ENCODE data around the gene ZCCHC14.

DNA sequence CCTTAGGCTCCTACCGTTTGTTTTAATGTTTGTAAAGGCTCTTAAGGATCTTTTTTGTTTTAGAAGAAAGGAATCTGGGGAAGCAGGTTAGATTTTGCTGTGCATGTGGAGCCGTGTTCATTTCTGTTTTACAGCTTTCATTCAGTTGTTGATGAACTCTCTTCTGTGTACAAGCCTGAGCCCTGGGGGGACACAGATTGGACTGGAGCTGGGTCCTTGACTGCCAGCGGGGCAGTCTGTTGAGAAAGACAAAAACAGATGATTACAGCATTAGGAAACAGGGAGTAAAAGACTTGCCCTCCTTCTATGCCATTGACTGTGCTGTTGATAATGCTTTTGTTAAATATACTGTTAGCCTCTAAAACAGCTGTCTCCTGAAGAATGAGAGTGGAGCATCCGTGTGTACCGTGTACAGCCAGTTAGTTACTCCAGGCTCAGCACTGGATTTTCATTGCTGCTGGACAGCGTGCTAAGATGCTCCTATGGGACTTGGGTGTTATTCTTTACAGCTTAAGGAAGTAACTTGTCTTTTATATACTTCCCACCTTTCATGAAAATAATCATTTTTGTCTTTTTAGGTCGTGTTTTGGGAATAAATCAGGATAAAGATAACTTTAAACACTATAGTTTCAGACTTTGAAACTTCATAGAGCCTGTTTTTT lies 97.5 kb downstream of the ZCCHC14 start:
- TF ChIP-seq POLR2A (IDR thresholded peaks at IDR 0.05; ENCODE audit: low read depth, low read length) (no peak), ZBED1 (IDR thresholded peaks at IDR 0.05; ENCODE audit: borderline replicate concordance) (no peak), EZH2 (IDR thresholded peaks at IDR 0.05; ENCODE audit: borderline replicate concordance, control insufficient read depth, low read depth, low read length) (no peak), TCF3 (IDR thresholded peaks at IDR 0.05; ENCODE audit: borderline replicate concordance, insufficient read depth, low read depth, low read length) (no peak), ZNF622 (IDR thresholded peaks at IDR 0.05) (no peak), MXI1 (IDR thresholded peaks at IDR 0.05; ENCODE audit: low read depth, low read length) (no peak), SREBF2 (IDR thresholded peaks at IDR 0.05; ENCODE audit: low read length) (no peak), HDGF (IDR thresholded peaks at IDR 0.05) (no peak), RCOR1 (conservative IDR thresholded peaks at IDR 0.05; ENCODE audit: low read depth, low read length) (no peak), CREB1 (IDR thresholded peaks at IDR 0.05; ENCODE audit: low read depth) (no peak), ESRRA (IDR thresholded peaks at IDR 0.05; ENCODE audit: low read length) (no peak)
- TF ChIP-seq, protein P1, sequence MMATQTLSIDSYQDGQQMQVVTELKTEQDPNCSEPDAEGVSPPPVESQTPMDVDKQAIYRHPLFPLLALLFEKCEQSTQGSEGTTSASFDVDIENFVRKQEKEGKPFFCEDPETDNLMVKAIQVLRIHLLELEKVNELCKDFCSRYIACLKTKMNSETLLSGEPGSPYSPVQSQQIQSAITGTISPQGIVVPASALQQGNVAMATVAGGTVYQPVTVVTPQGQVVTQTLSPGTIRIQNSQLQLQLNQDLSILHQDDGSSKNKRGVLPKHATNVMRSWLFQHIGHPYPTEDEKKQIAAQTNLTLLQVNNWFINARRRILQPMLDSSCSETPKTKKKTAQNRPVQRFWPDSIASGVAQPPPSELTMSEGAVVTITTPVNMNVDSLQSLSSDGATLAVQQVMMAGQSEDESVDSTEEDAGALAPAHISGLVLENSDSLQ (IDR thresholded peaks at IDR 0.05) = no peak
- TF ChIP-seq, protein P2, sequence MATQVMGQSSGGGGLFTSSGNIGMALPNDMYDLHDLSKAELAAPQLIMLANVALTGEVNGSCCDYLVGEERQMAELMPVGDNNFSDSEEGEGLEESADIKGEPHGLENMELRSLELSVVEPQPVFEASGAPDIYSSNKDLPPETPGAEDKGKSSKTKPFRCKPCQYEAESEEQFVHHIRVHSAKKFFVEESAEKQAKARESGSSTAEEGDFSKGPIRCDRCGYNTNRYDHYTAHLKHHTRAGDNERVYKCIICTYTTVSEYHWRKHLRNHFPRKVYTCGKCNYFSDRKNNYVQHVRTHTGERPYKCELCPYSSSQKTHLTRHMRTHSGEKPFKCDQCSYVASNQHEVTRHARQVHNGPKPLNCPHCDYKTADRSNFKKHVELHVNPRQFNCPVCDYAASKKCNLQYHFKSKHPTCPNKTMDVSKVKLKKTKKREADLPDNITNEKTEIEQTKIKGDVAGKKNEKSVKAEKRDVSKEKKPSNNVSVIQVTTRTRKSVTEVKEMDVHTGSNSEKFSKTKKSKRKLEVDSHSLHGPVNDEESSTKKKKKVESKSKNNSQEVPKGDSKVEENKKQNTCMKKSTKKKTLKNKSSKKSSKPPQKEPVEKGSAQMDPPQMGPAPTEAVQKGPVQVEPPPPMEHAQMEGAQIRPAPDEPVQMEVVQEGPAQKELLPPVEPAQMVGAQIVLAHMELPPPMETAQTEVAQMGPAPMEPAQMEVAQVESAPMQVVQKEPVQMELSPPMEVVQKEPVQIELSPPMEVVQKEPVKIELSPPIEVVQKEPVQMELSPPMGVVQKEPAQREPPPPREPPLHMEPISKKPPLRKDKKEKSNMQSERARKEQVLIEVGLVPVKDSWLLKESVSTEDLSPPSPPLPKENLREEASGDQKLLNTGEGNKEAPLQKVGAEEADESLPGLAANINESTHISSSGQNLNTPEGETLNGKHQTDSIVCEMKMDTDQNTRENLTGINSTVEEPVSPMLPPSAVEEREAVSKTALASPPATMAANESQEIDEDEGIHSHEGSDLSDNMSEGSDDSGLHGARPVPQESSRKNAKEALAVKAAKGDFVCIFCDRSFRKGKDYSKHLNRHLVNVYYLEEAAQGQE (IDR thresholded peaks at IDR 0.05; ENCODE audit: low read depth, low read length) = no peak
- TF ChIP-seq, protein P3, sequence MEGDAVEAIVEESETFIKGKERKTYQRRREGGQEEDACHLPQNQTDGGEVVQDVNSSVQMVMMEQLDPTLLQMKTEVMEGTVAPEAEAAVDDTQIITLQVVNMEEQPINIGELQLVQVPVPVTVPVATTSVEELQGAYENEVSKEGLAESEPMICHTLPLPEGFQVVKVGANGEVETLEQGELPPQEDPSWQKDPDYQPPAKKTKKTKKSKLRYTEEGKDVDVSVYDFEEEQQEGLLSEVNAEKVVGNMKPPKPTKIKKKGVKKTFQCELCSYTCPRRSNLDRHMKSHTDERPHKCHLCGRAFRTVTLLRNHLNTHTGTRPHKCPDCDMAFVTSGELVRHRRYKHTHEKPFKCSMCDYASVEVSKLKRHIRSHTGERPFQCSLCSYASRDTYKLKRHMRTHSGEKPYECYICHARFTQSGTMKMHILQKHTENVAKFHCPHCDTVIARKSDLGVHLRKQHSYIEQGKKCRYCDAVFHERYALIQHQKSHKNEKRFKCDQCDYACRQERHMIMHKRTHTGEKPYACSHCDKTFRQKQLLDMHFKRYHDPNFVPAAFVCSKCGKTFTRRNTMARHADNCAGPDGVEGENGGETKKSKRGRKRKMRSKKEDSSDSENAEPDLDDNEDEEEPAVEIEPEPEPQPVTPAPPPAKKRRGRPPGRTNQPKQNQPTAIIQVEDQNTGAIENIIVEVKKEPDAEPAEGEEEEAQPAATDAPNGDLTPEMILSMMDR (IDR thresholded peaks at IDR 0.05 in 2 of 3, conservative IDR thresholded peaks at IDR 0.05 in 1 of 3; ENCODE audit: control insufficient read depth in 2 of 3, extremely low read depth in 1 of 3, insufficient read depth in 1 of 3, low read depth in 3 of 3, low read length in 3 of 3) = no peak
